CD4-positive, alpha-beta T cell treated with Interleukin-4 for 4 hours (primary cell): ENCODE results near the gene DDIT4.

ENCODE experiments used
- DNase-seq: peaks from one replicate; pipeline ENCODE4 v3.0.0-alpha.2; 2020

DDIT4 gene

DNA sequence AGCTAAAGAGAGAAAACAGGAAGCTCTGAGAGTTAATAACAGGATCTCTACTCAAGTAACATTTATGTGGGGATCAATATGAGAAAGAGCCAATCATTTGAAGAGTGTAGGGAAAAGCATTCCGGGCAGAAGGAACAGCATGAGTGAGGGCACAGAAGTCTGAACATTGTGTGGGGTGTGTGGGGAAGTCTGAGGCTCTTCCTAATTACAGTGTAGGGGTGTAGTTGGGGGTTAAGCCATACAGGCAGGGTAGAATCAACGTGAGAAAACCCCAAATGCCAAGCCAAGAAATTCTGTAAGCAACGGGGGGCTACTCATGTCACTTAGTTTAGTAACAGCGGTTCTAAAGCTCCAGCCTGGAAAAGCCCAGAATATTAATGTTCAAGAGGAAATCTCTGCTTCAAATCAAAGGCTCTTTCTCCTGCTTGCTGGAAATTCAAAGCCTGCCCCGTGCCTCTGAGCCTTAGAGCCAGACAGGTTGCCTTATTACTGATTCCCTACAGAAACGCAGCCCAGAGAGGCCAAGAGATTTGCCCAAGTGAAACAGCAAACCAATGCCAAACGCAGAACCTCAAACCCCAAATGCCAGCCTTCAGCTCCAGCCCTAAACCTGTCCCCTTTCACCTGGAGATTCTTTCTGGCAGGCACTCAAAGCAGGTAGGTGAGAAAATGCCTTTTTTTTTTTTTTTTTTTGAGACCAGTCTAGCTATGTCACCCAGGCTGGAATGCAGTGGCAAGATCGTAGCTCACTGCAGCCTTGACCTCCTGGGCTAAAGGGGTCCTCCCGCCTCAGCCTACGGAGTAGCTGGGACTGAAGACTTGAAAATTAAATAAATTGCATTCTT, 44.9 kb downstream of the DDIT4 start:
- no peak for DNase-seq

DNA sequence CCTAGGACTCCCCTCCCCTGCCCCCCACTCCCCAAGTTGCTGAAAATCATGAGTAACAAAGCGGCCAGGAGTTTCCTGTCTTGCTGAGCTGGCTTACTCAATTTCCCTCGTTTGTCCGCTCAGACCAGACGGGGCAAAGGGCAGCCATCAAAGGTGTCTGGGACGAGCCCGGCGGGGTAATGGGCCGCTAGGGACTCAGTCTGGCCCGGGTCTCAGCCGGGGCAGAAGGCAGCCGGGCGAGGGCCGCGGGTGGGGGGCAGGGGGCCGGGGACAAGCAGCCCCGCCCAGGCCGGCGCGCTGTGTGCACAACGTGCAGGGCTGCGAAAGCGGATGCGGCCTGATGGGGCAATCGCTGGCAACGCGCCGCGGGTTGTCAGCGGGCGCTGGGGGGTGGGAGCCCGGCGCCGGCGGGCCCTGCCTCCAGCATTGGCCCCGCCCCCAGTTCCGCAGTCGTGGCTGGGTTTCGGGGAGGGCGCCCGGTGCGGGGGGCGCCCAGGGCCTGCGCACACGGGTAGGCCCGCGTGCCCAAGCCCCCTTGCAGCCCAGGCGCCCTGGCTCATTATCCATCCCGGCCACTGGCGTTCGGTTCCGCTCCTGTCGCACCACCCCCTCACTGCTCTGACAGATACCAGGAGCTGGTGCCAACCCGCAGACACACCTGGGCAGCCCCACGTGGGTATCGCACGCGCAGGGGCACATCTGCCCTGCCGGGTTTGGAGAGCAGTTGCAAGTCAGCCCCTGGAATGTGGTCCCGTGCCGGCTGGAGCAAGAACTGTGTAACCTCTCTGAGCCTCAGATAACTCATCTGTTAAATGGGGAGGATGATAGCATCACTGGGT, 45.9 kb downstream of the DDIT4 start:
- peak; percentile 79 for DNase-seq

DNA sequence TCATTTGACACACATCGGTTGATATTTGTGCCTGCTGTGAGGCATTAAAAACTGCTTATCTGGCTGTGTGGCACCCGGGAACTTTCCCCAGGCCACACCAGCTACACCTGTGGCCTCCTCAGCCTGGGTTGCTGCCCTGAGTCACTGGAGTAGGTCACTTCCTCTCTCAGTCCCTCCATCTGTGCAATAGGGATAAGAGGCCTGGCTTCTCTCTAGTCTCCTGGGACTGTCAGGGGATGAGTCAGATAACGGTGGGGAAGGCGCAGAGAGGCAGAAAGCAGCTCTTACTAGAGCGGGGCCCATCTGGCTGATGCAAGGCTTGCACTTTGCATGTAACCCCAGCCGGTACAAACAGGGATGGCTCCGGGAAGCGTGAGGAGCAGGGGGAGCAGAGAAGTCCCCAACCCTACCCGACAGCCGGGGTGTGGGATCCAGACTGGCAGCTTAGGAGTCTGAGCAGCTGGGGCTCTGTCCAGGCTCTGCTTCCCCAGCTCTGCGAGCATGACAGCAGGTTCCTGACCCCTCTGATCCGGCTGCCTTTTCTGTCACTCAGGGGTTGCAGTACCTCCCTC, 47.0 kb downstream of the DDIT4 start:
- peak; percentile 77 for DNase-seq

- no peak for DNase-seq
Observed at GRCh38 chr10:72321248-72322029, 47.7 kb downstream of the DDIT4 start.

GRCh38 chr10:72322030-72322279, 48.2 kb downstream of the DDIT4 start:
- DNase-seq, result no peak

GRCh38 chr10:72322280-72323058, 48.7 kb downstream of the DDIT4 start:
- DNase-seq, result peak; percentile 66

DNA sequence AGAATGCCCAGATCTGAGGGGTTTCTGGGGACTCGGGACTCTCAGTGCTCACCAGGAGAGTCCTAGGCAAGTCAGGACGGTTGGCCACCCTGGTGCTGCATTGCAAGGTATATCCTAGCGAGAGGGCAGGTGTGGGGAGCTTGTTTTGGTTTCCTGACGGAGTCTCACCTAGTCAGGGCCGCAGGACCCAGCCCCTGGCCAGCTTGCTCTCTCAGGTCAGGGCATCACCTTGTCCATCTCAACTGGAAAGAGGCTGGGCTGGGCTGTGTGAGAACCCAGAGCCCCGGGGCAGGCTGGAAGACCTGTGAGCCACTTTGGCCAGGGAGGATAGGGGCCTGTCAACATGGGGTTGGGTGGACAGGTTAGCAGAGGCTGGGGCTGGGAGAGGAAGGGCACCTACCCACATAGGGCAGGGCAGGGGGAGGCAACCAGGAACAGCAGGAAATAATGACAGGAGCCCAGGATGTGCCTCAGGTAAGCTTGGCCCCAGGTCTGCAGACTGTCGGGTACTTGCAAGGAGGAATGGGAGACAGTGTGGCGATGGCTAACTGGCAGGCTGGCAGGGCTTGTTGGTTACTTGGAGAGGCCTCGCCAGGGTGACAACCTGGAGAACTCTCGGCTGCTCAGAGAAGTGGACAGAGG, 49.5 kb downstream of the DDIT4 start:
- DNase-seq, result no peak

DNA sequence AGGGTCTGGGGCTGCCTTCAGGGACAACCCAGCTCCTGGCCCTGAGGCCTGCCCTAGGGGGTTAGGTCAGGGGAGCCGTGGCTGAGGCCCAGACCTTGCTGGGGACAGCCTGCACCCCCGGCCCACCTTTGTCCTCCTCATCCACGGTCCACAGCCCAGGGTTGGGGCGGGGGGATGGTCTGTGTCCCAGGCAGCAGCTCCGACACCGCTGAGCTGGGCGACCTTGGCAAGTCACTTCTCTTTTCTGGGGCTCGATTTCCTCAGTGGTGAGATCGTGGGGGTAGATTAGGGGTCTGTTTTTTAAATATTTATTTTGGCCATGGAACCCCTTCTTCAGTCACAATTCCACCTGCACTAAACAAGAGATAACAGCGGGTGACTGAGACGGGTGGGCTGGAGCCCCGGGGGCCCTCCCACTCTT, 50.1 kb downstream of the DDIT4 start:
- DNase-seq, result no peak
